GM18499 (cell line): ENCODE results near the gene NLGN1.

ENCODE experiments used
- ATAC-seq: cut with Tn5 transposase; IDR thresholded peaks from one replicate; pipeline ENCODE4 v1.9.1; 2021; ENCODE audit warnings: moderate number of reproducible peaks; ENCODE audit not compliant: insufficient read depth, unreplicated experiment

Gene NLGN1

DNA sequence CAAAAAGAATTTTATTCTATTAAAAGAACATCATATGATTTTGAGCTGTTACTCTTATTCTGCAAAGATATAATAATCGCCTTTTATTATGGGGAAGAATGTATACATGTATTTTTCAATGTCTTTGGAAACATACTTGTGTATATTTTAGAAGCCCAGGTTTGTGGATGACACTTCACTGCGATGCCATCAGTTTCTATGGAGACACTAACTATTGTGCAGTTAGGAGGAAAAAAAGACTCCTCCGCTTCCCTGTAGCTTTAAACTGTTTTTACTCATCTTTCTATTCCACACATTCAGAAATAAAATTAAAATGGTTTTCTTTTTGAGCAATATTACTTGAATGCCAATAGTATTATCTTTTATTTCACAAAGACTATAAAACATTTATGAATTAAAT is 305.0 kb downstream of the NLGN1 start:
- no peak for ATAC-seq

- ATAC-seq = no peak
Measured at GRCh38 chr3:173703771-173704170, 306.2 kb downstream of the NLGN1 start.

- ATAC-seq = no peak
Measured at GRCh38 chr3:173706630-173707029, 309.1 kb downstream of the NLGN1 start.

DNA sequence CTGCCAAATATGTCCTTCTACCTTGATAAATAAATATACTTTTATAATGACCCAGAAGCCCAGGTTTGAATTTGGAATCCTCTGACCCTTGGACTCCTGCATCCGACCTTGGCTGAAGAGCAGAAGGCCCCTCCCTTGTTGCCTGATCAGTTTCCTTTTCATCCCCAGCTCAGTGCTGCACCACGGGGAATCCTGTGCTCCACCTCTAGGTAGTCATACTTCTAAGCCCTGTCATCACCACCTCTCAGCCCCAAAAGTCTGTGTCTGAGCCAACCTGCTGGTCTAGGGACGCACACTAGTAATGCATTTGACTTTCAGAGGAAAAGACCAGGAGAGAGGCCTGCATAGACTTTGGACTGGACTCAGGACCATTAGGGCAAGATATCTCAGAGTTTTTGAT is 310.6 kb downstream of the NLGN1 start:
- no peak for ATAC-seq

GRCh38 chr3:173709026-173709425 is 311.5 kb downstream of the NLGN1 start:
- no peak for ATAC-seq

- ATAC-seq = no peak
Measured at GRCh38 chr3:173711619-173712018, 314.1 kb downstream of the NLGN1 start.

- ATAC-seq = no peak
Measured at GRCh38 chr3:173719585-173719984, 322.0 kb downstream of the NLGN1 start.

DNA sequence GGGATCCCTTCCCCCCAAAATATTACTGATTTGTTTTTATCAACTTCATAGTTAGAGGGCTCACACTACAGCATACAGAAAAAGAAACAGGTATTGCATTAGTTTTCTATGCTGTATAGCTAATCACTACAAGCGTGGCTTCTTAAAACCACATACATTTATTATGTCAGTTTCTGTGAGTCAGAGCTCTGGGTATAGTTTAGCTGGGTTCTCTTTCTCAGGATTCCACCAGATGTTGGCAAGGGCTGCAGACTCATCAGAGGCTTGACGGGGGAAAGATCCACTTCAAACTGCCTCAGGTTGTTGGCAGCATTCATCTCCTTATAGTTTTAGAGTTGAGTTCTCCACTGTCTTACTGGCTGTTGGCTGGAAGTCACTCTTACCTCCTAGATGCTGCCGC is 328.0 kb downstream of the NLGN1 start:
- ATAC-seq = no peak

DNA sequence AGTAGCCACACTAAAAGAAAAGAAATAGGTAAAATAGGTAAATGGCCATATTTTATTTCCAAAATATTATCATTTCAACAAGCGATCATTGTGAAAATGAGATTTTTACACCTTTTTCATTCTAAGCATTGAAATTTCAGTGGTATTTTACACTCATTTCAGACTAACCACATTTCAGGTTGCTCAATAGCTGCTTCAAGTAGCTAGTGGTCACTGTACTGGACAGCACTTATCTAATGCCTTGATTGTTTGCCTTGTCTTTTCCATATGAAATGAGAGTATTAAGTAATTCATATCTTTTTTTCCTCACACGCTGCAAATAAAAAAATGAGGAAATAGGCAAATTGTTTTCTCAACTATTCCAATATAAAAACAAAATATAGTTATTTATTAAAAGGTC is 332.8 kb downstream of the NLGN1 start:
- no peak for ATAC-seq

- no peak for ATAC-seq
Measured at GRCh38 chr3:173732237-173732636, 334.7 kb downstream of the NLGN1 start.

- no peak for ATAC-seq
Measured at GRCh38 chr3:173733029-173733652, 335.6 kb downstream of the NLGN1 start.

DNA sequence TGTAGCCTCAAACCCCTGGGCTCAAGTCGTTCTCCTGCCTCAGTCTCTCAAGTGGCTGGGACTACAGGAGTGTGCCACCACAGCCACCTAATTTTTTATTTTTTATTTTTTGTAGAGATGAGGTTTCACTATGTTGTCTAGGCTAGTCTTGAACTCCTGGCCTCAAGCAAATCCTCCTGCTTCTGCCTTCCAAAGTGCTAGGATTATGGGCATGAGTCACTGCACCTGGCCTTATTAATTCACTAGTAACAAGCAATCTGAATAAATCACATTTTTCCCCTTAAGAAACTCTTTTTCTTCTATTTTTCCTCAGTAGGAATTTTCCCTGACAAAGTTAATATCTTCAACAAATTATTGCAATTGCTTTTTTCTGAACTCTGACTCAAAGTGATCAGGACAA is 336.9 kb downstream of the NLGN1 start:
- ATAC-seq = no peak

DNA sequence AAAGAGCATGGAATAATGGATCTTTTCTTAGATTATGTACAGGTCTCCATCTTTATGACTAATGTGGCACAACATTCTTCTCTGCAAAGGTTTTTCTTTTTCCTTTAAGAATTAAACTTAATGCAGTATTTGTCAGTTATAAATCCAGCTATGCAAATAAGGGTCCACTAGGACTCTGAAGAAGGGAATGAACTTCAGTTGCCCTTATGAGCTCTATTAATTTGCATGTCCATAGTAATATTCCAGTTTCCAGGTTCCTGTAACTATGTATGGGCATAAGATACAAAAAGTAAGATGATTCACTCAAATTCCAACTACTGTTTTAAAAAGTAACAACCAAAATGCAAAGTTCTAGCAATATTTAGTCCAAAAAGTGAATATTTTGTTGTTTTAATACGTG is 337.4 kb downstream of the NLGN1 start:
- ATAC-seq = no peak

DNA sequence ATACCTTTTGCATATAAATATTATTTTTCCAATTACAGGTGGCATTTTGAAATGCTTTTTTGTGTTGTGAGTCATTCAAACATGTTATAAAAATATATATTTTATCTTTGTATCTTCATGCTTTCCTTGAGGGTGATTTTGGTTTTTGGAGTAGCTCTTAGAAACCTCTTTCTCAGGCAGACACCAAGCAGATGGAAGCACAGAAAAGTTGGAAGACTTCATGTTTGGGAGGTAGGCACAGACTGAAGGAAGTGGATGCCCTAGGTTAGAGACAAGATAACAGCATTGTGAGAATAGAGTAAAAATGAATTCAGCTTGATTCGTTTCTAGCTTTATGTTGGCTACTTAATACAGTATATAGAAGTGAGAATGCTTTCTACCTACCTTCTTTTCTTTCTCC is 338.3 kb downstream of the NLGN1 start:
- no peak for ATAC-seq

- no peak for ATAC-seq
Measured at GRCh38 chr3:173737167-173737808, 339.7 kb downstream of the NLGN1 start.

DNA sequence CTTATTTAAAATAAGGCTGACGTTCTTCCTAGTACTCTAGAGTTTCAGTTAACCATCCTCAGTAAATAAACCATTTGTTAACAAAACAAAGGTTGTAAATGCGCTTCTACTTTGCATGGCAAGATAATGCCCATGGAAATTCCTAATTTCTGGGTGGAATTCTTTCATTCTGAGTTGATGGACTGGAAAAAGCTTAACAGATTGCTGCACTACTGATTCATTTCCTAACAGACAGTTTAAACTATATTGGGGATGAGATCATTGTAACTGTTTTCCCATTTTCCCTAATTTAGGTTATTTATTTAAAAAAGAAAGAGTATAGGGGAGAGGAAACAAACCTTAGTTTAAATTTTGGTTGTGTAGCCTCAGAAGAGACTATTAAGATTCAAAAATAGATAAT is 342.2 kb downstream of the NLGN1 start:
- no peak for ATAC-seq

DNA sequence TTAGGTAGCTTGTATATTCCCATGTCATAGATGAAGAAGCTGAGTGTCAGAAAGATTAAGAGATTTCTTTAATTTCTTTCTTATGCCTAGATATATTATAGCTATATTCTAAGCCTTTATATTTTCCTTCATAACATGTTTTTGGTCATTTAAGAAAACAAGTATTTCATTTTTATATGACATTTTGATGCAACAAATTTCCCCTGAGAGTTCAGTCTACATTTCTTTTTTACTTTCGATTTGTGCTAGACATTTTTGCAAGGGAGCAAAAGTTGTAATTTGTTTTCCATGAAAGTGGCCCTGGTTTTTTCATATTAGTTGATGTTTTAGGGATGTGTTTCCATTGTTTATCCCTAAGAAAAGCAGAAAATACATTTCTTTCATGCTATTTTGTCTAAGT is 344.9 kb downstream of the NLGN1 start:
- no peak for ATAC-seq

DNA sequence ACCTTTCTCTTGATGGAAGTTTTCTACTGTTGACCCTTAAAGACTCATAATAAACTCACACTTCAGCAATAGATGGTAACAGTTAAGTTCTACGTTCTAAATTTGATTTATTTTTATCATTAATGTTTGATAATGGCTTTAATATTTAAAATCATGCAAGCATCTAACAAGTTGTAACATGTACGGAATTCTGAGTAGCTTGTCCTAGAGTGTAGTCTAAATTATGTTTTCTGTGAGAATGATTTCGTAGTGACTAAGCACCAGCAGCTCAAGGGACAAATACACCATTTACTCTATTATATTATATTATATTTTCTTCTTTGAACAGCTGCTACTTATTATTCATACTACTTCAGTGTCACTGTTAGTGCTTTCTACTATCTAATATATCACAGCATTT is 345.6 kb downstream of the NLGN1 start:
- no peak for ATAC-seq

DNA sequence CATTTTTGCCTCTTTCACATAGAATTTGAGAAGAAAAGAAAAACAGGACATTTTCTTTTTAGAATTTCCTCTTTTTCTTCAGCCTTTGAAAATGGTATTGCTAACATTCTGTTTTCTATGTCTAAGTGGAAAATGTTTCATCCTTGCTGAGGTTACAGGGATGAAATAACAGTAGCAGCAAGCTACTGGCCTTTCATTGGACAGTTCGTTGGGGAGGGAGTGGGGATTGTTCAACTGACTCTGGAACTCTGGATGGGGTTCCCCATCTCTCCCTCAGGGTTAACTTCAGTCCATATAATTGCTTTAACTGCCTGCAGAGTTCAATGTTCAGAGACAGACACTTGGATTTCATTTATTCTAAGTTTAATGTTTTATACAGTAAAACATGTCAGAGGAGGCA is 346.0 kb downstream of the NLGN1 start:
- ATAC-seq = no peak

GRCh38 chr3:173744479-173744878 is 346.9 kb downstream of the NLGN1 start:
- no peak for ATAC-seq

GRCh38 chr3:173744895-173745294 is 347.4 kb downstream of the NLGN1 start:
- ATAC-seq = no peak

- no peak for ATAC-seq
Measured at GRCh38 chr3:173745952-173746682, 348.6 kb downstream of the NLGN1 start.
